AG08395 (cell line): ENCODE measurements around the gene CACNA1H.

Experiments used
- DNase-seq: peaks from one replicate; pipeline ENCODE4 v3.0.0; 2012; ENCODE audit warnings: mixed read lengths, low spot score

CACNA1H gene

GRCh38 chr16:1152651-1153259 lies at the start of gene CACNA1H:
CACNA1H (plus strand) TSS chr16:1153106; CDS start chr16:1153738, 632 bp downstream.
- peak; percentile 44 for DNase-seq

GRCh38 chr16:1103636-1103980 lies 49.3 kb upstream of the CACNA1H start:
- no peak for DNase-seq

- peak; percentile 90 for DNase-seq
Observed at GRCh38 chr16:1105888-1106620, 46.9 kb upstream of the CACNA1H start.

GRCh38 chr16:1106659-1107058 lies 46.2 kb upstream of the CACNA1H start:
- DNase-seq = no peak

GRCh38 chr16:1107141-1107540 lies 45.8 kb upstream of the CACNA1H start:
- DNase-seq = no peak

- no peak for DNase-seq
Observed at GRCh38 chr16:1107731-1108130, 45.2 kb upstream of the CACNA1H start.

- peak; percentile 47 for DNase-seq
Observed at GRCh38 chr16:1108299-1109252, 44.3 kb upstream of the CACNA1H start.

- no peak for DNase-seq
Observed at GRCh38 chr16:1109648-1110047, 43.3 kb upstream of the CACNA1H start.

GRCh38 chr16:1112506-1113184 lies 40.3 kb upstream of the CACNA1H start:
- no peak for DNase-seq

- no peak for DNase-seq
Observed at GRCh38 chr16:1113489-1113888, 39.4 kb upstream of the CACNA1H start.

GRCh38 chr16:1113889-1114526 lies 38.9 kb upstream of the CACNA1H start:
- no peak for DNase-seq

- DNase-seq = no peak
Observed at GRCh38 chr16:1116693-1117077, 36.2 kb upstream of the CACNA1H start.

GRCh38 chr16:1117176-1117900 lies 35.6 kb upstream of the CACNA1H start:
- no peak for DNase-seq

- DNase-seq = no peak
Observed at GRCh38 chr16:1117926-1118325, 35.0 kb upstream of the CACNA1H start.

GRCh38 chr16:1119129-1119528 lies 33.8 kb upstream of the CACNA1H start:
- no peak for DNase-seq

- DNase-seq = no peak
Observed at GRCh38 chr16:1119766-1120576, 32.9 kb upstream of the CACNA1H start.

GRCh38 chr16:1120577-1120941 lies 32.3 kb upstream of the CACNA1H start:
- DNase-seq = no peak

GRCh38 chr16:1121009-1121408 lies 31.9 kb upstream of the CACNA1H start:
- no peak for DNase-seq

- no peak for DNase-seq
Observed at GRCh38 chr16:1121601-1122397, 31.1 kb upstream of the CACNA1H start.
